AG09309 (cell line): ENCODE data around the gene MMP20.

Source experiments
- DNase-seq: peaks from one replicate; pipeline ENCODE4 v3.0.0-alpha.2; 2010; ENCODE audit warnings: low read depth
- H3K4me3 ChIP-seq: 2 replicates; pipeline ENCODE4 v1.5.1; 2011; ENCODE audit warnings: mild to moderate bottlenecking, low read depth, low read length, moderate library complexity; ENCODE audit not compliant: control insufficient read depth
- TF ChIP-seq, protein P1 (sequence below): IDR thresholded peaks from 2 replicates; pipeline ENCODE4 v1.5.1; 2011; ENCODE audit warnings: mild to moderate bottlenecking, low read depth, low read length, inconsistent platforms; ENCODE audit not compliant: insufficient read depth, control insufficient read depth; ENCODE audit errors: missing control alignments

Gene MMP20

GRCh38 chr11:102590276-102591049 lies 34.7 kb downstream of the MMP20 start:
- no peak for DNase-seq
- TF ChIP-seq, protein P1, sequence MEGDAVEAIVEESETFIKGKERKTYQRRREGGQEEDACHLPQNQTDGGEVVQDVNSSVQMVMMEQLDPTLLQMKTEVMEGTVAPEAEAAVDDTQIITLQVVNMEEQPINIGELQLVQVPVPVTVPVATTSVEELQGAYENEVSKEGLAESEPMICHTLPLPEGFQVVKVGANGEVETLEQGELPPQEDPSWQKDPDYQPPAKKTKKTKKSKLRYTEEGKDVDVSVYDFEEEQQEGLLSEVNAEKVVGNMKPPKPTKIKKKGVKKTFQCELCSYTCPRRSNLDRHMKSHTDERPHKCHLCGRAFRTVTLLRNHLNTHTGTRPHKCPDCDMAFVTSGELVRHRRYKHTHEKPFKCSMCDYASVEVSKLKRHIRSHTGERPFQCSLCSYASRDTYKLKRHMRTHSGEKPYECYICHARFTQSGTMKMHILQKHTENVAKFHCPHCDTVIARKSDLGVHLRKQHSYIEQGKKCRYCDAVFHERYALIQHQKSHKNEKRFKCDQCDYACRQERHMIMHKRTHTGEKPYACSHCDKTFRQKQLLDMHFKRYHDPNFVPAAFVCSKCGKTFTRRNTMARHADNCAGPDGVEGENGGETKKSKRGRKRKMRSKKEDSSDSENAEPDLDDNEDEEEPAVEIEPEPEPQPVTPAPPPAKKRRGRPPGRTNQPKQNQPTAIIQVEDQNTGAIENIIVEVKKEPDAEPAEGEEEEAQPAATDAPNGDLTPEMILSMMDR = no peak
- no peak overlapping the region for H3K4me3 ChIP-seq

- H3K4me3 ChIP-seq = no peak overlapping the region
- TF ChIP-seq, protein P1 = no peak
- DNase-seq = no peak
Observed at GRCh38 chr11:102589047-102589459, 36.1 kb downstream of the MMP20 start.

GRCh38 chr11:102587722-102588121 lies 37.4 kb downstream of the MMP20 start:
- DNase-seq = no peak
- H3K4me3 ChIP-seq = no peak overlapping the region
- TF ChIP-seq, protein P1 = no peak

DNA sequence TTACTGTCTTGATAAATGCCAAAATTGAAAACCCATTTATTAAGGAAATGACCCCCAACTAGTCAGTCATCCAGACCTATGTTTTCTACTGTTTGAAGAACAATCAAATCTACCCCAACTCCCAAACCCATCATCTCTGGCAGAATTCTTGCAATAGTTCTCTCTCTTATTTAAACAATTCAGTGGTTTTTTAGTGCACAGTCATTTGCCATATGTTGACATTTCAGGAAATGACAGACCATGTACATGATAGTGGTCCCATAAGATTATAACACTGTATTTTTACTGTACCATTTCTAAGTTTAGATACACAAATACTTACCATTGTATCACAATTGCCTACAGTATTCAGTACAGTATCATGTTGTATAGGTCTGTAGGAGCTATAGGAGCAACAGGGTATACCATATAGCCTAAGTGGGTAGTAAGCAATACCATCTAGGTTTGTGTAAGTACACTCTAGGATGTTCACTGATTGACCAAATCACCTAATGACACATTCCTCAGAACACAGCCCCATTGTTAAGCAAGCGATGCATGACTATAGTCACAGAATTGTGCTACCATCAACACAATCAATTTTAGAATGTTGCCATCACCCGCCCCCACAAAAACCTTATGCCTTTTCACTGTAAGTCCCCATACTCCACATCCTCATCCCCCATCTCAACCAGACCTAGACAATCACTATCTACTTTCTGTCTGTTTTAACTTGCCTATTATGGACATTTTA lies 41.8 kb downstream of the MMP20 start:
- DNase-seq = no peak
- H3K4me3 ChIP-seq = no peak overlapping the region
- TF ChIP-seq, protein P1 = no peak

- DNase-seq = no peak
- TF ChIP-seq, protein P1 = no peak
- H3K4me3 ChIP-seq = no peak overlapping the region
Observed at GRCh38 chr11:102582140-102582539, 43.0 kb downstream of the MMP20 start.

- no peak overlapping the region for H3K4me3 ChIP-seq
- TF ChIP-seq, protein P1 = no peak
Observed at GRCh38 chr11:102581066-102581465, 44.1 kb downstream of the MMP20 start.

More at GRCh38 chr11:102581066-102581465, 44.1 kb downstream of the MMP20 start:
- DNase-seq = no peak
